Neutrophil (primary cell): ENCODE data around the gene MRPL14.

Experiments
- H3K27ac ChIP-seq: fragments of 200-600 bp; sonication (generic); 2 replicates; pipeline ENCODE4 v1.5.1; 2016; ENCODE audit warnings: mild to moderate bottlenecking, moderate library complexity
- H3K27me3 ChIP-seq: fragments of 200-600 bp; sonication (generic); 2 replicates; pipeline ENCODE4 v1.6.0; 2016; ENCODE audit warnings: mild to moderate bottlenecking
- H3K36me3 ChIP-seq: fragments of 200-600 bp; sonication (generic); 2 replicates; pipeline ENCODE4 v1.5.1; 2017
- H3K4me1 ChIP-seq, 2 experiments: fragments of 200-600 bp in 1 of 2; sonication (generic) in 1 of 2; 1 replicate in 1 of 2; 2 replicates in 1 of 2; pipeline versions ENCODE4 v1.5.1 to v1.6.1; 2013 to 2016; ENCODE audit warnings: low read depth in 1 of 2, low read length in 1 of 2, mild to moderate bottlenecking in 1 of 2, moderate library complexity in 1 of 2; ENCODE audit not compliant: control insufficient read depth in 1 of 2, insufficient read depth in 1 of 2
- H3K4me3 ChIP-seq, 2 experiments: fragments of 200-600 bp in 1 of 2; sonication (generic) in 1 of 2; 1 replicate in 1 of 2; 2 replicates in 1 of 2; pipeline ENCODE4 v1.5.1; 2013 to 2016; ENCODE audit warnings: low read depth in 1 of 2, low read length in 1 of 2, mild to moderate bottlenecking in 1 of 2, moderate library complexity in 1 of 2
- H3K9me3 ChIP-seq: fragments of 200-600 bp; sonication (generic); 2 replicates; pipeline ENCODE4 v1.5.1; 2016
- CTCF ChIP-seq: fragments of 200-600 bp; sonication (generic); IDR thresholded peaks from 2 replicates; pipeline ENCODE4 v1.5.1; 2016; ENCODE audit warnings: antibody characterized with exemption

The MRPL14 gene

GRCh38 chr6:44078827-44079671 lies 48.2 kb downstream of the MRPL14 start:
- Histone ChIP-seq H3K27me3 (peaks cover 50% of the 10 kb centered on the region), H3K27ac (no peak overlapping the region), H3K4me3 (no peak overlapping the region), H3K36me3 (no peaks in the 10 kb centered on the region), H3K4me1 (peaks cover 6% of the 10 kb centered on the region in 2 experiments), H3K9me3 (no peaks in the 10 kb centered on the region)
- peak; percentile 88 for TF ChIP-seq CTCF

- no peak for TF ChIP-seq CTCF
- Histone ChIP-seq H3K36me3 (no peaks in the 10 kb centered on the region), H3K9me3 (no peaks in the 10 kb centered on the region), H3K4me3 (no peak overlapping the region), H3K27me3 (peaks cover 58% of the 10 kb centered on the region), H3K27ac (no peak overlapping the region), H3K4me1 (peaks cover 12 to 14% of the 10 kb centered on the region in 2 experiments)
Measured at GRCh38 chr6:44078219-44078826, 48.9 kb downstream of the MRPL14 start.

- no peak overlapping the region for H3K4me3 ChIP-seq
- TF ChIP-seq CTCF: no peak
- H3K27me3 ChIP-seq: peaks cover 67% of the 10 kb centered on the region
- peaks cover 18% of the 10 kb centered on the region in 2 experiments for H3K4me1 ChIP-seq
- no peaks in the 10 kb centered on the region for H3K9me3 ChIP-seq
- H3K36me3 ChIP-seq: no peaks in the 10 kb centered on the region
- no peak overlapping the region for H3K27ac ChIP-seq
Measured at GRCh38 chr6:44077214-44077946, 49.9 kb downstream of the MRPL14 start.

DNA sequence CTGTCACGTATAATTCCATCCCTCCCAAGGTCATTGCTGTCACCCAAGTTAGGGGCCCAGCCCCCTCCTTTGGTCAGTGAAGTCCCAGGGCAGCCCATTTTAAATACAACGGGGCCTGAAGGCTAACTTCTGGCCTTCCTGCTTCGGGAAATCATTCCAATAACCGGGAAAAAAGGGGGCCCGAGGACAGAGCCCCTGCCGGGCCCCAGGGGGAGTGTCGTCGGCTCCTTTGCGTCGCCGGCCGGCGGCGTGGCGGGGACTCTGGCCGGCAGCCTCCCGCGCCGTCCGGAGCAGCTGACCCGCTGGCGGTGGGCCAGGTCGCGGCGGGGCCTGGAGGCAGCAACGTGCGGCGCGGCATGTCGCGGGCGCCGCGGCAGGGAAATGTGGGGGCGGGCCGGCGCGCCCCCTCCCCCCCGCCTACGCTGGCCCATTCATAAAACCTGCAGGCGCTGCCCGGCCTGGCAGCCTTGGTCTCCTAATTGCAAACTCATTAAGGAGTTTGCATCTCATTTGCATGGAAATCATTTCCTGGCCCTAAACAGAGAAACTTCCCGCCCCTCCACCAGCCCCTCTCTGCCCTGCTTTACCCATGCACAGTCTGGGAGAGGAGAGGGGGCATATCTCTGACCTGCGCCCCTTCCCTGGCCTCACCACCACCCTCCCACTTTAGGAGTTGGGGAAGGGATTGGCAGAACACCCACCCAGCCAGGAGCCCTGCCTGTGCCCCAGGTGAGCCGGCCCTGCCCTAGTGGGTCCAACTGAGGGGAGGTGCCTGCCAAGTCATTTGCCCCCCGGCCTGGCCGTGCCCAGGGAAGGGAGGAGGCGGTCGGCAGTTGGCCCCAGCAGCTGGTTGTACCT lies 50.7 kb downstream of the MRPL14 start:
- Histone ChIP-seq H3K4me1 (peaks cover 18% of the 10 kb centered on the region in 2 experiments), H3K27ac (no peak overlapping the region), H3K9me3 (no peaks in the 10 kb centered on the region), H3K4me3 (no peak overlapping the region), H3K36me3 (no peaks in the 10 kb centered on the region), H3K27me3 (peaks cover 75% of the 10 kb centered on the region)
- no peak for TF ChIP-seq CTCF
